HepG2 (cell line): ENCODE measurements around the gene CHMP6. TPM values are rescaled to one million over a fixed set of nuclear protein-coding genes. Genes with fewer than 3 reads are reported as not detected.

ENCODE experiments used
- ATAC-seq: fragments of 200-7000 bp; cut with Tn5 transposase; 3 replicates; pipeline ENCODE4 v1.9.1; 2020; ENCODE audit warnings: mild to moderate bottlenecking, moderate library complexity
- BruUV-seq: library from RNA; stranded (reverse); fragments of 400-500 nt; replicated peaks from 2 replicates; lab custom pipeline; 2021; lab: Mats Ljungman, UMichigan
- CTCF ChIA-PET: fragments of 300-600 bp; formaldehyde crosslinking; extraction: SDS; loops from one replicate; lab custom pipeline; 2021; ENCODE audit warnings: low total read pairs, inconsistent platforms, low intra/inter-chr PET ratio; lab: Yijun Ruan, JAX
- POLR2A ChIA-PET: fragments of 350-600 bp; sonication (Branson Sonifier 250); formaldehyde crosslinking; loops from one replicate; lab custom pipeline; 2020; ENCODE audit warnings: antibody characterized with exemption, inconsistent platforms; lab: Yijun Ruan, JAX
- DNase-seq: peaks from one replicate; pipeline ENCODE4 v3.0.0-alpha.2; 2015; ENCODE audit warnings: low spot score
- FAIRE-seq: peaks from 3 replicates; lab custom pipeline; 2011; peaks lifted over from hg19 to GRCh38; lab: Jason Lieb, UNC
- H2AFZ ChIP-seq: one replicate; pipeline ENCODE4 v1.6.1; 2011; ENCODE audit warnings: low read length, inconsistent platforms
- H3K27ac ChIP-seq: fragments of 300-600 bp; 3 replicates; pipeline ENCODE4 v1.8.0; 2011; ENCODE audit warnings: mixed run types, mild to moderate bottlenecking, mixed read lengths, low read length, inconsistent platforms; ENCODE audit not compliant: insufficient read depth; ENCODE audit errors: extremely low read length
- H3K27me3 ChIP-seq, 2 experiments: fragments of 200-600 bp in 1 of 2; 2 replicates in 1 of 2; 3 replicates in 1 of 2; pipeline versions ENCODE4 v1.6.0 to v1.8.0; 2011; ENCODE audit warnings: low read length in 2 of 2, mild to moderate bottlenecking in 2 of 2, moderate library complexity in 2 of 2, inconsistent platforms in 1 of 2; ENCODE audit not compliant: insufficient read depth in 2 of 2, control insufficient read depth in 1 of 2
- H3K36me3 ChIP-seq, 2 experiments: fragments of 200-600 bp in 1 of 2; replicated peaks in 1 of 2; 2 replicates in 1 of 2; 3 replicates in 1 of 2; pipeline versions ENCODE4 v1.5.1 to v1.8.0; 2011; ENCODE audit warnings: low read length in 2 of 2, inconsistent platforms in 1 of 2; ENCODE audit not compliant: insufficient read depth in 2 of 2, control insufficient read depth in 1 of 2
- H3K4me1 ChIP-seq: 2 replicates; pipeline ENCODE4 v1.5.1; 2012; ENCODE audit warnings: low read length, inconsistent platforms; ENCODE audit not compliant: insufficient read depth
- H3K4me2 ChIP-seq: 2 replicates; pipeline ENCODE4 v1.6.0; 2011; ENCODE audit warnings: low read depth, low read length, inconsistent platforms
- H3K4me3 ChIP-seq, 3 experiments: fragments of 200-600 bp in 1 of 3; sonication (generic), shearing (Covaris generic) in 1 of 3; replicated peaks in 1 of 3; 2 replicates each; pipeline ENCODE4 v1.5.1; 2011 to 2016; ENCODE audit warnings: low read length in 3 of 3, inconsistent platforms in 2 of 3, low read depth in 2 of 3, mild to moderate bottlenecking in 2 of 3, control low read depth in 1 of 3, mixed read lengths in 1 of 3; ENCODE audit not compliant: insufficient read depth in 1 of 3
- H3K79me2 ChIP-seq: one replicate; pipeline ENCODE4 v1.6.1; 2011; ENCODE audit warnings: low read length, inconsistent platforms; ENCODE audit not compliant: insufficient read depth
- H3K9ac ChIP-seq: 2 replicates; pipeline ENCODE4 v1.6.0; 2011; ENCODE audit warnings: mild to moderate bottlenecking, low read depth, low read length, inconsistent platforms; ENCODE audit not compliant: insufficient read depth
- H3K9me3 ChIP-seq: 2 replicates; pipeline ENCODE4 v1.5.1; 2012; ENCODE audit warnings: mild to moderate bottlenecking, low read length
- H4K20me1 ChIP-seq: 2 replicates; pipeline ENCODE4 v1.6.0; 2011; ENCODE audit warnings: inconsistent platforms, mild to moderate bottlenecking, low read length, moderate library complexity; ENCODE audit not compliant: insufficient read depth
- CHCHD3 ChIP-seq: sonication (generic); formaldehyde crosslinking; IDR thresholded peaks from 2 replicates; pipeline ENCODE4 v1.8.0; 2022; ENCODE audit warnings: mild to moderate bottlenecking, missing genetic modification reagents, moderate library complexity
- HNF4A ChIP-seq: sonication (generic); formaldehyde crosslinking; IDR thresholded peaks from 2 replicates; pipeline ENCODE4 v1.4.0; 2020; ENCODE audit warnings: missing genetic modification reagents
- KDM4B ChIP-seq: sonication (generic); formaldehyde crosslinking; IDR thresholded peaks from 2 replicates; pipeline ENCODE4 v1.4.0; 2020; ENCODE audit warnings: missing genetic modification reagents
- MEIS2 ChIP-seq: sonication (generic); formaldehyde crosslinking; IDR thresholded peaks from 2 replicates; pipeline ENCODE4 v1.9.0; 2021; ENCODE audit warnings: mild to moderate bottlenecking, missing genetic modification reagents
- RBM39 ChIP-seq: fragments of 200-400 bp; formaldehyde crosslinking; IDR thresholded peaks from one replicate; pipeline ENCODE4 v1.6.1; 2018; ENCODE audit warnings: antibody characterized with exemption, mild to moderate bottlenecking, low read depth, low read length; ENCODE audit not compliant: poor library complexity, severe bottlenecking
- SAFB2 ChIP-seq: sonication (generic); formaldehyde crosslinking; IDR thresholded peaks from 2 replicates; pipeline ENCODE4 v1.5.1; 2020; ENCODE audit warnings: missing genetic modification reagents, low read depth, mild to moderate bottlenecking, borderline replicate concordance
- ZNF782 ChIP-seq: sonication (generic); formaldehyde crosslinking; IDR thresholded peaks from 2 replicates; pipeline ENCODE4 v1.4.0; 2020; ENCODE audit warnings: missing genetic modification reagents, mild to moderate bottlenecking, borderline replicate concordance
- WGBS: methylation state at CpG from one replicate; pipeline ENCODE4 v1.1.6; 2017; ENCODE audit warnings: low lambda C conversion rate; 5-methylcytosine and 5-hydroxymethylcytosine counted together
- in situ Hi-C: cut with HindIII; loops from 2 replicates; pipeline ENCODE4 v1.10.0; 2017; ENCODE audit warnings: low pct_unique_long_range_greater_than_20kb; ENCODE audit not compliant: extremely low pct_ligation_motif_present
- intact Hi-C: fragments of 100-400 bp; cut with micrococcal nuclease; formaldehyde crosslinking; loops from one replicate; pipeline ENCODE4 v1.10.0; 2022; ENCODE audit not compliant: unreplicated experiment
- polyA plus RNA-seq, 8 experiments: library from polyadenylated mRNA; depleted of rRNA in 3 of 8; stranded (reverse) in 7 of 8; unstranded in 1 of 8; fragments of >200 nt; fragmentation: Illumina TruSeq in 4 of 8; extraction: Trizol in 4 of 8; gene quantifications; 2 replicates each; pipeline versions ENCODE4 v1.2.1 to v1.2.3, GENCODE V29; 2011 to 2016; ENCODE audit warnings: low read depth in 4 of 8, missing spikeins in 1 of 8, mixed read lengths in 1 of 8; ENCODE audit not compliant: insufficient read depth in 1 of 8
- total RNA-seq, 5 experiments: library from RNA; depleted of rRNA; stranded (reverse); fragments of >200 nt; fragmentation: Illumina TruSeq; extraction: Trizol; gene quantifications; 2 replicates each; pipeline ENCODE4 v1.2.3, GENCODE V29; 2016; ENCODE audit warnings: low read depth in 1 of 5
- TF ChIP-seq, protein P1 (sequence below): sonication (generic); formaldehyde crosslinking; IDR thresholded peaks from 2 replicates; pipeline ENCODE4 v1.5.1; 2020; ENCODE audit warnings: mild to moderate bottlenecking, moderate library complexity, missing genetic modification reagents

The CHMP6 gene
- total and polyA plus RNA-seq, 2 of the 13 experiments (the other 11 are each of a cell fraction or from before 2014, with no cell fraction given), result 11.1 to 24.2 TPM

DNA sequence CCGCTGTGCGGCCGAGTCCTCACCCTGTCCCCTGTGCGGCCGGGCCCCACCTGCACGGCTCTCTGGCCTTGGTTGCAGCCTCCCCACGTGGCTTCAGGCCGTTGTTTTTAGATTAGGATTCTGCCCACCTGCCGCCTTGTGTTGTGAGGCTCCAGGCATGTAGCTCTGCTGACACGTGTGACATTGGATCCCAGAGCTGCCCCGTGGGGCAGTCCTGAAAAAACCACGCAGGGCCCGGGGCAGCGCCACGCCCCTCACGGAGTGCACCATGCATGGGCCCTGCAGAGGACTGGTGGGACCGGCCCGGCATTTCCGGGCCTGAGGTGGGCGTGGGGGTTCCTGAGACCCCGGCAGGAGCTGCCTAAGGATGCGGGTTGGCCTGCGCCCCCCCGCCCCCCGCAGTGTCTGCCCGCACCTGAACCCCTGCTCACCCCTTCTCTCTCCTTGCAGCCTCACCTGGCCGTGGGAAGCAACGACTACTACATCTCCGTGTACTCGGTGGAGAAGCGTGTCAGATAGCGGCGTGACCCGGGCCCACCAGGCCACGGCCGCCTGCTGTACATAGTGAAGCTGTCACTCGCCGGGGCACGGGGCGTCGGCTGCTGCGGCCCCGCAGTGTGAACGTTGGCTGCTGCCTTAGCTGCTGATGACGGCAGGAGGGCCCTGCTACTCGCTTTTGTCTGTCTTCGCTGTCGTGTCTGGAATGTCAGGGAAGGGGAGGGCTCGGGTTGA is 27.7 kb upstream of the CHMP6 start:
- 95% methylated on average over 38 of the region's 49 CpGs for WGBS
- TF ChIP-seq ZNF782 (CRISPR knock-in tag) (no peak), MEIS2 (CRISPR knock-in tag) (no peak), HNF4A (CRISPR knock-in tag) (no peak), RBM39 (no peak), KDM4B (CRISPR knock-in tag) (no peak), CHCHD3 (no peak), SAFB2 (no peak)
- TF ChIP-seq, protein P1, sequence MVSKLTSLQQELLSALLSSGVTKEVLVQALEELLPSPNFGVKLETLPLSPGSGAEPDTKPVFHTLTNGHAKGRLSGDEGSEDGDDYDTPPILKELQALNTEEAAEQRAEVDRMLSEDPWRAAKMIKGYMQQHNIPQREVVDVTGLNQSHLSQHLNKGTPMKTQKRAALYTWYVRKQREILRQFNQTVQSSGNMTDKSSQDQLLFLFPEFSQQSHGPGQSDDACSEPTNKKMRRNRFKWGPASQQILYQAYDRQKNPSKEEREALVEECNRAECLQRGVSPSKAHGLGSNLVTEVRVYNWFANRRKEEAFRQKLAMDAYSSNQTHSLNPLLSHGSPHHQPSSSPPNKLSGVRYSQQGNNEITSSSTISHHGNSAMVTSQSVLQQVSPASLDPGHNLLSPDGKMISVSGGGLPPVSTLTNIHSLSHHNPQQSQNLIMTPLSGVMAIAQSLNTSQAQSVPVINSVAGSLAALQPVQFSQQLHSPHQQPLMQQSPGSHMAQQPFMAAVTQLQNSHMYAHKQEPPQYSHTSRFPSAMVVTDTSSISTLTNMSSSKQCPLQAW (CRISPR knock-in tag), result no peak
- TF ChIP-seq, all 625 proteins: peak for 0
- BruUV-seq, result no TSS peak
- Histone ChIP-seq H3K4me1 (peaks cover 11% of the 10 kb centered on the region), H3K4me3 (no peak overlapping the region), H3K27me3 (no peaks in the 10 kb centered on the region), H4K20me1 (no peaks in the 10 kb centered on the region), H3K9ac (no peak overlapping the region), H2AFZ (no peak overlapping the region), H3K79me2 (no peaks in the 10 kb centered on the region), H3K9me3 (no peaks in the 10 kb centered on the region), H3K36me3 (peaks cover 7 to 8% of the 10 kb centered on the region in 2 experiments; a peak in 3 of 5 replicates), H3K27ac (no peak overlapping the region), H3K4me2 (no peak overlapping the region)
- FAIRE-seq (no peak), ATAC-seq (no peak), DNase-seq (no peak)
- ChIA-PET POLR2A (no interaction called here), CTCF (no interaction called here)
- in situ Hi-C loops, result no loop called here
- intact Hi-C loops, result no loop called here
